DMS114 treated with DMSO at 0.1 percent for 48 hours (cell line): ENCODE results near the gene SLC35B3.
"Not testable (repeated sequence)": the region's sequence is repeated elsewhere in the genome, so short reads cannot be mapped to it uniquely, and the experiment has no call there.

Experiments used
- DNase-seq: peaks from one replicate; lab custom pipeline; 2025; ENCODE audit not compliant: unreplicated experiment; lab: John Stamatoyannopoulos, UW

SLC35B3 gene

GRCh38 chr6:8435093-8435844 lies at the start of gene SLC35B3:
Gene SLC35B3, minus strand, starts transcription at chr6:8435545.
- peak; percentile 88 for DNase-seq

- no peak for DNase-seq
These were observed 48.3 kb upstream of the SLC35B3 start for GRCh38 chr6:8483650-8484049.

- DNase-seq, result peak; percentile 11
These were observed 46.4 kb upstream of the SLC35B3 start for GRCh38 chr6:8481727-8482126.

- DNase-seq, result no peak
These were observed 43.1 kb upstream of the SLC35B3 start for GRCh38 chr6:8478418-8478817.

- no peak for DNase-seq
These were observed 41.3 kb upstream of the SLC35B3 start for GRCh38 chr6:8476656-8477055.

GRCh38 chr6:8468552-8469356 lies 33.4 kb upstream of the SLC35B3 start:
- no peak for DNase-seq

- no peak for DNase-seq
These were observed 27.3 kb upstream of the SLC35B3 start for GRCh38 chr6:8462694-8463093.

- DNase-seq, result no peak
These were observed 26.8 kb upstream of the SLC35B3 start for GRCh38 chr6:8462169-8462568.

- DNase-seq, result no peak
These were observed 11.0 kb upstream of the SLC35B3 start for GRCh38 chr6:8446391-8446790.

GRCh38 chr6:8445930-8446329 lies 10.6 kb upstream of the SLC35B3 start:
- not testable (repeated sequence) for DNase-seq

GRCh38 chr6:8442150-8442549 lies 6.8 kb upstream of the SLC35B3 start:
- DNase-seq, result no peak

GRCh38 chr6:8441452-8441851 lies 6.1 kb upstream of the SLC35B3 start:
- no peak for DNase-seq

- DNase-seq, result no peak
These were observed 4.4 kb upstream of the SLC35B3 start for GRCh38 chr6:8439601-8440268.

GRCh38 chr6:8437813-8438212 lies 2.5 kb upstream of the SLC35B3 start:
- no peak for DNase-seq

- DNase-seq, result no peak
These were observed 1.6 kb upstream of the SLC35B3 start for GRCh38 chr6:8436966-8437365.

GRCh38 chr6:8435845-8436168 lies 462 bp upstream of the SLC35B3 start:
- peak; percentile 84 for DNase-seq

- DNase-seq, result no peak
These were observed 635 bp downstream of the SLC35B3 start for GRCh38 chr6:8434727-8435092.

GRCh38 chr6:8432614-8433013 lies 2.7 kb downstream of the SLC35B3 start:
- DNase-seq, result no peak

GRCh38 chr6:8429821-8430220 lies 5.5 kb downstream of the SLC35B3 start:
- DNase-seq, result no peak

GRCh38 chr6:8426544-8426943 lies 8.8 kb downstream of the SLC35B3 start:
- DNase-seq, result not testable (repeated sequence)

GRCh38 chr6:8420031-8420588 lies 15.2 kb downstream of the SLC35B3 start:
- no peak for DNase-seq

GRCh38 chr6:8415913-8416312 lies 19.4 kb downstream of the SLC35B3 start:
- no peak for DNase-seq
